H1 (cell line): Measurements from ENCODE around the gene NWD2. TPM values are rescaled to one million over a fixed set of nuclear protein-coding genes. Genes with fewer than 3 reads are reported as not detected.

Experiments
- CHD2 ChIP-seq: IDR thresholded peaks from 2 replicates; pipeline ENCODE4 v1.6.1; 2012; ENCODE audit warnings: low read length, improper control_type of control experiment
- EGR1 ChIP-seq: IDR thresholded peaks from 2 replicates; pipeline ENCODE4 v1.6.1; 2011; ENCODE audit warnings: low read depth, low read length, borderline replicate concordance
- EP300 ChIP-seq, 2 experiments: IDR thresholded peaks; 1 replicate in 1 of 2; 2 replicates in 1 of 2; pipeline ENCODE4 v1.6.1; 2011 to 2012; ENCODE audit warnings: low read depth in 2 of 2, low read length in 2 of 2, mild to moderate bottlenecking in 2 of 2, borderline replicate concordance in 1 of 2, inconsistent platforms in 1 of 2, moderate library complexity in 1 of 2
- HDAC2 ChIP-seq, 2 experiments: fragments of 300-600 bp in 1 of 2; sonication (generic) in 1 of 2; IDR thresholded peaks; 2 replicates each; pipeline ENCODE4 v1.6.1; 2011 to 2012; ENCODE audit warnings: low read depth in 2 of 2, low read length in 2 of 2, mild to moderate bottlenecking in 2 of 2, moderate library complexity in 2 of 2, borderline replicate concordance in 1 of 2, inconsistent platforms in 1 of 2
- NANOG ChIP-seq: IDR thresholded peaks from 2 replicates; pipeline ENCODE4 v1.6.1; 2011; ENCODE audit warnings: low read length, low read depth, mild to moderate bottlenecking, inconsistent platforms; ENCODE audit not compliant: insufficient read depth, poor library complexity, severe bottlenecking
- SP1 ChIP-seq: IDR thresholded peaks from 2 replicates; pipeline ENCODE4 v1.6.1; 2011; ENCODE audit warnings: low read depth, low read length
- SRF ChIP-seq: IDR thresholded peaks from 2 replicates; pipeline ENCODE4 v1.6.1; 2011; ENCODE audit warnings: mild to moderate bottlenecking, low read depth, low read length, moderate library complexity
- polyA plus RNA-seq, 7 experiments: library from polyadenylated mRNA; depleted of rRNA in 3 of 7; stranded (reverse) in 5 of 7; unstranded in 2 of 7; fragments of >200 nt in 5 of 7; fragments of 200-250 nt in 2 of 7; gene quantifications; 1 replicate in 5 of 7; 2 replicates in 1 of 7; 4 replicates in 1 of 7; pipeline versions ENCODE4 v1.2.1 to v1.2.3, GENCODE V29; 2011 to 2013; ENCODE audit warnings: missing spikeins in 2 of 7, mixed read lengths in 2 of 7
- total RNA-seq: library from RNA; stranded (reverse); fragmentation: NEBNext Ultra II Directional; extraction: Animal tissue kit (Norgen Biotek cat#: 25700); gene quantifications from 2 replicates; pipeline ENCODE4 v1.2.1, GENCODE V29; 2021

The NWD2 gene
- total and polyA plus RNA-seq, 2 of the 8 experiments (the other 6 are each of a cell fraction or from before 2014, with no cell fraction given) = under 0.01 TPM; not detected in 1

- TF ChIP-seq EGR1 = no peak
- no peak for TF ChIP-seq EP300 (IDR thresholded peaks at IDR 0.05; ENCODE audit: borderline replicate concordance in 1 of 2, low read depth in 2 of 2, low read length in 2 of 2)
- no peak for TF ChIP-seq HDAC2 (IDR thresholded peaks at IDR 0.05; ENCODE audit: borderline replicate concordance in 1 of 2, low read depth in 2 of 2, low read length in 2 of 2)
- no peak for TF ChIP-seq NANOG
- TF ChIP-seq SP1 = no peak
- no peak for TF ChIP-seq SRF
- TF ChIP-seq CHD2 = no peak
Measured at GRCh38 chr4:37268319-37268718, 23.8 kb downstream of the NWD2 start (continued).
